Peyer's patch (tissue), 4 donors: ENCODE data around the gene RMC1. TPM values are rescaled to one million over a fixed set of nuclear protein-coding genes. Genes with fewer than 3 reads are reported as not detected.
"Not testable (repeated sequence)": the region's sequence is repeated elsewhere in the genome, so short reads cannot be mapped to it uniquely, and the experiment has no call there.

Source experiments
- DNase-seq, 3 donors: peaks; one replicate each; pipeline ENCODE4 v3.0.0-alpha.2; 2017 to 2019
- H3K27ac ChIP-seq, 4 donors: fragments of 200-600 bp; sonication (generic); one replicate each; pipeline ENCODE4 v1.5.1; 2016 to 2019
- H3K27me3 ChIP-seq, 2 donors: fragments of 200-600 bp; sonication (generic); one replicate each; pipeline ENCODE4 v1.5.1; 2019
- H3K36me3 ChIP-seq, 3 donors: fragments of 200-600 bp; sonication (generic); one replicate each; pipeline ENCODE4 v1.5.1; 2016 to 2019
- H3K4me1 ChIP-seq, 4 donors: fragments of 200-600 bp; sonication (generic); one replicate each; pipeline ENCODE4 v1.5.1; 2016 to 2019
- H3K4me3 ChIP-seq, 4 donors: fragments of 200-600 bp; sonication (generic); 1 replicate in 3 of 4; 2 replicates in 1 of 4; pipeline ENCODE4 v1.5.1; 2016 to 2019; ENCODE audit warnings: mild to moderate bottlenecking in 1 of 4
- H3K9me3 ChIP-seq, 4 donors: fragments of 200-600 bp; sonication (generic); one replicate each; pipeline ENCODE4 v1.5.1; 2016 to 2019; ENCODE audit warnings: mild to moderate bottlenecking in 1 of 4
- POLR2A ChIP-seq, 2 donors: fragments of 450-650 bp; IDR thresholded peaks; one replicate each; pipeline ENCODE4 v1.5.1; 2017; ENCODE audit warnings: antibody characterized with exemption in 2 of 2, mild to moderate bottlenecking in 2 of 2, moderate library complexity in 2 of 2
- total RNA-seq, 4 donors: library from RNA; depleted of rRNA; stranded (reverse); fragments of >200 nt; gene quantifications; one replicate each; pipeline ENCODE4 v1.1.0, GENCODE V29; 2016
- TF ChIP-seq, protein P1 (sequence below), 6 experiments: fragments of 450-650 bp in 4 of 6; fragments of 200-600 bp in 2 of 6; sonication (generic) in 1 of 6; IDR thresholded peaks; one replicate each; pipeline ENCODE4 v1.5.1; 2017 to 2019; ENCODE audit warnings: antibody characterized with exemption in 6 of 6, mild to moderate bottlenecking in 3 of 6, moderate library complexity in 1 of 6

RMC1 gene
- total RNA-seq, 4 donors from 2014 or later, result 15.7 to 42.2 (median 33.9) TPM

DNA sequence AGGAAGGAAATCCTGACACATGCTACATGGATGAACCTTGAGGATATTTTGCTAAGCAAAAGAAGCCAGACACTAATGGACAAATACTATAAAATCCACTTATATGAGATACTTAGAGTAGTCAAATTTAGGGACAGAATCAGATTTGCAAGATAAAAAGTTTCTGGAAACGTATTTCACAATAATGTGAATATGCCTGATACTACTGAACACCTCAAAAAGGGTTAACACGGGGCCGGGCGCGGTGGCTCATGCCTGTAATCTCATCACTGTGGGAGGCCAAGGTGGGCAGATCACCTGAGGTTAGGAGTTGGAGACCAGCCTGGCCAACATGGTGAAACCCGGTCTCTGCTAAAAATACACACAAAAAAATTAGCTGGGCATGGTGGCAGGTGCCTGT, 1.7 kb upstream of the RMC1 start:
- peaks cover 0 to 5% (median 0%) of the 10 kb centered on the region in 3 donors for H3K36me3 ChIP-seq
- no peak for DNase-seq
- TF ChIP-seq POLR2A (IDR thresholded peaks at IDR 0.05), result no peak
- TF ChIP-seq, protein P1, sequence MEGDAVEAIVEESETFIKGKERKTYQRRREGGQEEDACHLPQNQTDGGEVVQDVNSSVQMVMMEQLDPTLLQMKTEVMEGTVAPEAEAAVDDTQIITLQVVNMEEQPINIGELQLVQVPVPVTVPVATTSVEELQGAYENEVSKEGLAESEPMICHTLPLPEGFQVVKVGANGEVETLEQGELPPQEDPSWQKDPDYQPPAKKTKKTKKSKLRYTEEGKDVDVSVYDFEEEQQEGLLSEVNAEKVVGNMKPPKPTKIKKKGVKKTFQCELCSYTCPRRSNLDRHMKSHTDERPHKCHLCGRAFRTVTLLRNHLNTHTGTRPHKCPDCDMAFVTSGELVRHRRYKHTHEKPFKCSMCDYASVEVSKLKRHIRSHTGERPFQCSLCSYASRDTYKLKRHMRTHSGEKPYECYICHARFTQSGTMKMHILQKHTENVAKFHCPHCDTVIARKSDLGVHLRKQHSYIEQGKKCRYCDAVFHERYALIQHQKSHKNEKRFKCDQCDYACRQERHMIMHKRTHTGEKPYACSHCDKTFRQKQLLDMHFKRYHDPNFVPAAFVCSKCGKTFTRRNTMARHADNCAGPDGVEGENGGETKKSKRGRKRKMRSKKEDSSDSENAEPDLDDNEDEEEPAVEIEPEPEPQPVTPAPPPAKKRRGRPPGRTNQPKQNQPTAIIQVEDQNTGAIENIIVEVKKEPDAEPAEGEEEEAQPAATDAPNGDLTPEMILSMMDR (IDR thresholded peaks at IDR 0.05), result no peak
- H3K9me3 ChIP-seq, result no peaks in the 10 kb centered on the region
- no peaks in the 10 kb centered on the region for H3K27me3 ChIP-seq
- H3K4me3 ChIP-seq, result no peak overlapping the region
- peaks cover 0 to 23% (median 13%) of the 10 kb centered on the region in 4 donors for H3K4me1 ChIP-seq
- no peak overlapping the region for H3K27ac ChIP-seq

DNA sequence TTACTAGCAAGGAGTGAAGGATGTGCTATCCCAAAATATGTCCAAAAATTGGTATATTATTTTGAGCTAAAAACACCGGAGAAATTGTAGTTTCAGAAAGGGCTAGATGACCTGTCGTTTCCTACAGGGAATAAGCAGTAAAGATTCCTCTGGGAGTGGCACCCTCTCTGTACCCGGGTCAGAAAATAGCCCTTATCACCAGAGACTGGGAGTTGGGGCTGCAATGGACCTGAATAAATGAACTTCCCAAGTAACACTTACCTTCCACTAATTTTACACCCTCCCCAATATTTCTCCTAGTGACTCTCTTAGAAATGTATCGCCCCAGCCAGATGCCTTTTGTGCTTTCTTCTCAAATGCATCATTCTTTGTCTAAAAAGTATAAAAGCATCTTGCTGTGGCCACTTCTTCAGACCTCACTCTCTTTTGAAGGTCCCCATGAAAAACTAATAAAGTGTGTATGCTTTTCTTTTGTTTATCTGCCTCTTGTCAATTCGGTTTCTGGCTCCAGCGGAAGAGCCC, 734 bp upstream of the RMC1 start:
- peak overlapping the region; percentile 82 to 93 (median 93) for H3K27ac ChIP-seq
- H3K36me3 ChIP-seq, result peaks cover 0 to 14% (median 0%) of the 10 kb centered on the region in 3 donors
- DNase-seq, result no peak
- no peaks in the 10 kb centered on the region for H3K27me3 ChIP-seq
- peaks cover 0 to 23% (median 14%) of the 10 kb centered on the region in 4 donors for H3K4me1 ChIP-seq
- TF ChIP-seq, protein P1 (IDR thresholded peaks at IDR 0.05), result no peak
- no peak for TF ChIP-seq POLR2A (IDR thresholded peaks at IDR 0.05)
- H3K9me3 ChIP-seq, result no peaks in the 10 kb centered on the region
- H3K4me3 ChIP-seq, result peak overlapping the region; percentile 96 to 99 (median 98)

DNA sequence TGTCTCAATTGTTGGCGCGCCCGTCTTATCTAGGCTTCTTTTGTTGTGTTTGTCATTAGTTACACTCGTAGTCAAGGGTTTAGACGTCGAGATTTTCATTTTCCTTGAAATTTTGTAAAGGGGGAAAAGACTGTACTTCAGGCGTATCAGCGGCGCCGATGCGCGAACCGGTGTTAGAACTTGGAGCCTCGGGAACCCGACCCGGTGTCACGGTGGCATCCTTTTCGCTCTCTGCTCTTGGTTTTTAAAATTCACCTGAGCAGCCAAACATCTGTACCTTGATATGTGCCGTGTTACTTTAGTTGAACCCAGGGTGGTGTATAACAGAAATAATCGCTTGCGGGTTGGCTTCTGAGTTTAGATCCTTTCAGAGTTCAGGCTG, 643 bp downstream of the RMC1 start:
- no peak for DNase-seq
- no peak for TF ChIP-seq POLR2A (IDR thresholded peaks at IDR 0.05)
- TF ChIP-seq, protein P1 (IDR thresholded peaks at IDR 0.05), result no peak

DNA sequence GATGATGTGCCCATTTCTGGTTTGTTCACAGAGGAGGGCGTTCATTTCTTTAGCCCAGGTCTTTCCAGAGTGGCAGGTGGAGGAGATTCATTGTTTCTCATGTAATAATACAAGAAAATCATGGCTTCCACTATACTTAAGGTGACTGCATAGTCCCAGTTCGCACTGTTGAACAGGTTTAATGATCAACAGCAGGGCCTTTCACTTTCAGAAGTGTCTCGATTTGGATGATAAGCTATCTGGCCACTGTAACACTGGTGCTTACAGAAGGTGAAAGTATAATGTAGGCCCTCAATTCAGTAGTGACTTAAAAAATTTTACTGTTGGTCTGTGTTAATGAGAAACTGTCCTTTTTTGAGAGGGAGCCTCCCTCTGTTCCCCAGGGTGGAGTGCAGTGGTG, 1.4 kb downstream of the RMC1 start:
- Histone ChIP-seq H3K4me3 (peak overlapping the region; percentile 6 to 98 (median 97)), H3K4me1 (peaks cover 0 to 23% (median 14%) of the 10 kb centered on the region in 4 donors), H3K9me3 (no peaks in the 10 kb centered on the region), H3K27ac (peak overlapping the region; percentile 42 to 93 (median 88)), H3K27me3 (no peaks in the 10 kb centered on the region), H3K36me3 (peaks cover 0 to 35% (median 0%) of the 10 kb centered on the region in 3 donors)
- DNase-seq, result no peak
- TF ChIP-seq, protein P1 (IDR thresholded peaks at IDR 0.05), result no peak
- no peak for TF ChIP-seq POLR2A (IDR thresholded peaks at IDR 0.05)

More for the DNA sequence above, 643 bp downstream of the RMC1 start:
- peaks cover 0 to 28% (median 0%) of the 10 kb centered on the region in 3 donors for H3K36me3 ChIP-seq
- peaks cover 0 to 23% (median 14%) of the 10 kb centered on the region in 4 donors for H3K4me1 ChIP-seq
- H3K4me3 ChIP-seq, result peak overlapping the region; percentile 96 to 99 (median 98)
- H3K27ac ChIP-seq, result peak overlapping the region; percentile 82 to 93 (median 93)
- no peaks in the 10 kb centered on the region for H3K27me3 ChIP-seq
- H3K9me3 ChIP-seq, result no peaks in the 10 kb centered on the region

DNA sequence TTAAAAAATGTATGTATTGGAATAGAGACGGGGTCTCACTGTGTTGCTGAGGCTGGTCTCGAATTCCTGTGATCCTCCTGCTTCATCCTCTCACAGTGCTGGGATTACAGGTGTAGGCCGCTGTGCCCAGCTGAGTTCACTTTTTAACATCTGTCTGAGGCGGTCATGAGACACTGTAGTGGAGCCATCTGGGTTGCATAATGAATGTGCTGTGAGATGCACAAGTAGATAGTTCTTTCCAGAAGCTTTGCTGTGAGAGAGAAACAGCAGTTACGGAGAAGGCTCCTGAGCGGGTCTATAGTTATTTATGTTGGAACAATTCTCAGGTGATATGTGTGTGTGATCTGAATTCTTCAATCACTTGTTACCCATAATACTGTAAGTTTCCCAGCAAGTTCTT, 3.1 kb downstream of the RMC1 start:
- TF ChIP-seq, protein P1 (IDR thresholded peaks at IDR 0.05), result no peak
- no peak for TF ChIP-seq POLR2A (IDR thresholded peaks at IDR 0.05)
- H3K9me3 ChIP-seq, result no peaks in the 10 kb centered on the region
- H3K27ac ChIP-seq, result no peak overlapping the region
- H3K36me3 ChIP-seq, result peaks cover 0 to 52% (median 0%) of the 10 kb centered on the region in 3 donors
- no peaks in the 10 kb centered on the region for H3K27me3 ChIP-seq
- DNase-seq, result no peak
- no peak overlapping the region for H3K4me3 ChIP-seq
- H3K4me1 ChIP-seq, result peaks cover 0 to 23% (median 14%) of the 10 kb centered on the region in 4 donors

DNA sequence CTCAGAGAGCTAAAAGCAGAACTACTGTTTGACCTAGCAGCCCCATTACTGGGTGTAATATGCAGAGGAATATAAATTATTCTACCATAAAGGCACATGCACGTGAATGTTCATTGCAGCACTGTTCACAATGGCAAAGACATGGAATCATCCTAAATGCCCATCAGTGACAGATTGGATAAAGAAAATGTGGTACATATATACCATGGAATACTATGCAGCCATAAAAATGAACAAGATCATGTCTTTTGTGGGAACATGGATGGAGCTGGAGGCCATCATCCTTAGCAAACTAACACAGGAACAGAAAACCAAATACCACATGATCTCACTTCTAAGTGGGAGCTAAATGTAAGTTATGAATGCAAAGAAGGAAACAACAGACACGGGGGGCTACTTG, 7.6 kb downstream of the RMC1 start:
- H3K27ac ChIP-seq, H3K4me1 ChIP-seq, H3K9me3 ChIP-seq, H3K4me3 ChIP-seq, DNase-seq, H3K27me3 ChIP-seq: not testable (repeated sequence)
- peaks cover 0 to 72% (median 0%) of the 10 kb centered on the region in 3 donors for H3K36me3 ChIP-seq

- peaks cover 0 to 75% (median 0%) of the 10 kb centered on the region in 3 donors for H3K36me3 ChIP-seq
- not testable (repeated sequence) for H3K9me3 ChIP-seq, H3K4me3 ChIP-seq, H3K27me3 ChIP-seq, H3K4me1 ChIP-seq, DNase-seq
- peak overlapping the region in 1 of 4 donors; percentile 38 for H3K27ac ChIP-seq
Measured at GRCh38 chr18:23512216-23512615, 8.9 kb downstream of the RMC1 start.
